Right lobe of liver (tissue), 6 donors: Measurements from ENCODE around the gene MS4A13. TPM values are rescaled to one million over a fixed set of nuclear protein-coding genes. Genes with fewer than 3 reads are reported as not detected.

Experiments used
- ATAC-seq, 4 donors: fragments of 200-7000 bp; cut with Tn5 transposase; one replicate each; pipeline ENCODE4 v1.9.1; 2020; ENCODE audit warnings: mild to moderate bottlenecking in 4 of 4, moderate library complexity in 4 of 4
- DNase-seq, 3 donors: peaks; one replicate each; pipeline ENCODE4 v3.0.0-alpha.2; 2020
- H3K27ac ChIP-seq, 3 donors: fragments of 200-600 bp; one replicate each; pipeline ENCODE4 v1.8.0; 2022
- H3K27me3 ChIP-seq, 2 donors: fragments of 200-600 bp; one replicate each; pipeline ENCODE4 v1.8.0; 2022
- H3K36me3 ChIP-seq, 4 donors: fragments of 200-600 bp; sonication (generic) in 1 of 4; one replicate each; pipeline versions ENCODE4 v1.5.1 to v1.8.0; 2017 to 2022; ENCODE audit warnings: control low read depth in 1 of 4
- H3K4me1 ChIP-seq, 4 donors: fragments of 200-600 bp; sonication (generic) in 1 of 4; one replicate each; pipeline versions ENCODE4 v1.5.1 to v1.8.0; 2017 to 2022; ENCODE audit warnings: control low read depth in 1 of 4
- H3K4me3 ChIP-seq, 3 donors: fragments of 200-600 bp; one replicate each; pipeline ENCODE4 v1.8.0; 2022
- H3K9me3 ChIP-seq, 4 donors: fragments of 200-600 bp; sonication (generic) in 1 of 4; one replicate each; pipeline versions ENCODE4 v1.5.1 to v1.8.0; 2017 to 2022; ENCODE audit warnings: control low read depth in 1 of 4
- POLR2A ChIP-seq: fragments of 450-650 bp; IDR thresholded peaks from one replicate; pipeline ENCODE4 v1.6.1; 2017; ENCODE audit warnings: antibody characterized with exemption, mild to moderate bottlenecking
- WGBS: methylation state at CpG from one replicate; pipeline ENCODE4 v1.1.6; 2018; ENCODE audit warnings: low coverage, low lambda C conversion rate; ENCODE audit not compliant: insufficient coverage; ENCODE audit errors: missing lambda C conversion rate; 5-methylcytosine and 5-hydroxymethylcytosine counted together
- intact Hi-C, 2 donors: fragments of 100-400 bp; cut with DNase I; formaldehyde crosslinking; loops; one replicate each; pipeline versions ENCODE4 v1.11.2 to v1.14.1; 2022
- long read RNA-seq: library from polyadenylated mRNA; unstranded; transcript quantifications from one replicate; pipeline ENCODE4 v2.0.0, GENCODE V29; 2019
- total RNA-seq, 6 experiments: library from RNA; depleted of rRNA in 2 of 6; stranded (reverse); fragments of >200 nt in 2 of 6; fragmentation: NEBNext Ultra II Directional in 3 of 6; extraction: Animal tissue kit (Norgen Biotek cat#: 25700) in 3 of 6; gene quantifications; one replicate each; pipeline versions ENCODE4 v1.1.0 to v1.2.4, GENCODE V29; 2016 to 2023
- TF ChIP-seq, protein P1 (sequence below), 4 donors: fragments of 200-600 bp in 3 of 4; fragments of 450-650 bp in 1 of 4; IDR thresholded peaks; one replicate each; pipeline versions ENCODE4 v1.5.1 to v1.8.0; 2016 to 2022; ENCODE audit warnings: antibody characterized with exemption in 4 of 4, mild to moderate bottlenecking in 2 of 4
- donor health status: DM: no; HTN: yes; CAD: no.
- donor health status: DM: no; HTN: no; CAD: no.
- donor health status: DM: no; HTN: no; CAD: no.
- donor health status: DM: no; HTN: yes; CAD: no.
- donor health status: DM: no; HTN: yes; CAD: no.

The MS4A13 gene, protein sequence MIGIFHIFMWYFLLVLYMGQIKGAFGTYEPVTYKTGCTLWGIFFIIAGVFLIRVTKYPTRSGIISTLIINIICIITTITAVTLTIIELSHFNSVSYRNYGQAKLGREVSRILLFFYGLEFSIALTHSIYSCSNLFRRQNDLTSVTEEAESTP
- not detected for total RNA-seq
- long read RNA-seq, result 0 reads

DNA sequence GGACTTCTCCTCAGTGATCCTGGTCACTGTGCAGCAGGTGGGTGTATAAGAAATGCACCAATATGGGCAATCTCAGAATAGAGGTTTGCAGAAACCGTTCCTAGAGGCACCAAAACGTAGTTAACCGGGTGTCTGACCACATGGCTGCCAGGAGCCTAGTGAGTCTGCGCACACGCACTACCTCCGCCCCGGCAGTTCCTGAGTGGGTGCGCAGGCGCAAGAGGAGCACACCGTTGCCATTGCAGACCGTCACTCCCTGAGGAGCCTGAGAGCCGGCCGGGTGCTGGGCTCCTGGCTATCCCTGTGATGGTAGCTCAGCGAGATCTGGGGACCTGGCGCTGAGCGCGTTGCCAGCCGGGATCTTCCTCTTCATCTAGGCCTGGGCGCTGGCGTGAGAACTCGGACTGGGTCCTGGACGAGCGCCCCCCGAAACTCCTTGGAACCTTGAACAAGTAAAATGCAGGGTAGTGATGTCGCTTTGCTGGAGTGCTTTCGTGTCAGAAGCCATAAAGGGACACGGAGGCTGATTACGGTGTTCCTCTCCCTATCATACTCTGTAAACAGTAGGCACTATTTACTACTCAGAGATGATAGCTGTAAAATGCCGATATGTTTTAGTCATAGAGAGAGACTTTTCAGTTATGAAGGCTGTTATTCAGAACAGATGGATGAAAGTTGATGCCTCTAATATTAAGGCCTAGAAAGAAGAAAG lies at the start of gene MS4A13:
Gene MS4A13 (plus strand): TSS at position 249 of the 712 bp plus-strand sequence. CDS start 2,692 bp downstream, outside the sequence.
- no peaks in the 10 kb centered on the region for H3K36me3 ChIP-seq
- no peak for DNase-seq
- 86% methylated on average over 11 of the region's 29 CpGs for WGBS
- H3K9me3 ChIP-seq, result no peaks in the 10 kb centered on the region
- no peak within 1 kb of the TSS for H3K4me3 ChIP-seq
- H3K27ac ChIP-seq, result no peak within 1 kb of the TSS
- no peaks in the 10 kb centered on the region for H3K4me1 ChIP-seq
- ATAC-seq, result no peak
- TF ChIP-seq, protein P1, sequence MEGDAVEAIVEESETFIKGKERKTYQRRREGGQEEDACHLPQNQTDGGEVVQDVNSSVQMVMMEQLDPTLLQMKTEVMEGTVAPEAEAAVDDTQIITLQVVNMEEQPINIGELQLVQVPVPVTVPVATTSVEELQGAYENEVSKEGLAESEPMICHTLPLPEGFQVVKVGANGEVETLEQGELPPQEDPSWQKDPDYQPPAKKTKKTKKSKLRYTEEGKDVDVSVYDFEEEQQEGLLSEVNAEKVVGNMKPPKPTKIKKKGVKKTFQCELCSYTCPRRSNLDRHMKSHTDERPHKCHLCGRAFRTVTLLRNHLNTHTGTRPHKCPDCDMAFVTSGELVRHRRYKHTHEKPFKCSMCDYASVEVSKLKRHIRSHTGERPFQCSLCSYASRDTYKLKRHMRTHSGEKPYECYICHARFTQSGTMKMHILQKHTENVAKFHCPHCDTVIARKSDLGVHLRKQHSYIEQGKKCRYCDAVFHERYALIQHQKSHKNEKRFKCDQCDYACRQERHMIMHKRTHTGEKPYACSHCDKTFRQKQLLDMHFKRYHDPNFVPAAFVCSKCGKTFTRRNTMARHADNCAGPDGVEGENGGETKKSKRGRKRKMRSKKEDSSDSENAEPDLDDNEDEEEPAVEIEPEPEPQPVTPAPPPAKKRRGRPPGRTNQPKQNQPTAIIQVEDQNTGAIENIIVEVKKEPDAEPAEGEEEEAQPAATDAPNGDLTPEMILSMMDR (IDR thresholded peaks at IDR 0.05), result no peak
- TF ChIP-seq POLR2A, result no peak
- peaks cover 0 to 5% of the 10 kb centered on the region in 2 donors for H3K27me3 ChIP-seq
- intact Hi-C loops, result no loop called here

DNA sequence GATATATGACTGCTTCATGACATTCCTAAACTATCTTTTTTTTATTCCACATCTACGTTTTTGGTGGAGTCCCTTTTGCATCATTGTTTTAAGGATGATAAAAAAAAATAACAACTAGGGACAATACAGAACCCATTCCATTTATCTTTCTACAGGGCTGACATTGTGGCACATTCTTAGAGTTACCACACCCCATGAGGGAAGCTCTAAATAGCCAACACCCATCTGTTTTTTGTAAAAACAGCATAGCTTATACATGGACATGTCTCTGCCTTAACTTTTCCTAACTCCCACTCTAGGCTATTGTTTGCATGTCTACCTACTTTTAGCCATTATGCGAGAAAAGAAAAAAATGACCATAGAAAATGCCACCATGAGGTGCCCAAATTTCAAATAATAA lies 46.4 kb upstream of the MS4A13 start:
- Histone ChIP-seq H3K4me3 (no peak overlapping the region), H3K4me1 (no peaks in the 10 kb centered on the region), H3K9me3 (no peaks in the 10 kb centered on the region), H3K27ac (no peak overlapping the region), H3K27me3 (no peaks in the 10 kb centered on the region), H3K36me3 (no peaks in the 10 kb centered on the region)
- DNase-seq (no peak), ATAC-seq (no peak)
- WGBS, result 34% methylated on average over 2 of the region's 2 CpGs
- TF ChIP-seq, protein P1 (IDR thresholded peaks at IDR 0.05), result no peak
- TF ChIP-seq POLR2A, result no peak
- intact Hi-C loops, result no loop called here

DNA sequence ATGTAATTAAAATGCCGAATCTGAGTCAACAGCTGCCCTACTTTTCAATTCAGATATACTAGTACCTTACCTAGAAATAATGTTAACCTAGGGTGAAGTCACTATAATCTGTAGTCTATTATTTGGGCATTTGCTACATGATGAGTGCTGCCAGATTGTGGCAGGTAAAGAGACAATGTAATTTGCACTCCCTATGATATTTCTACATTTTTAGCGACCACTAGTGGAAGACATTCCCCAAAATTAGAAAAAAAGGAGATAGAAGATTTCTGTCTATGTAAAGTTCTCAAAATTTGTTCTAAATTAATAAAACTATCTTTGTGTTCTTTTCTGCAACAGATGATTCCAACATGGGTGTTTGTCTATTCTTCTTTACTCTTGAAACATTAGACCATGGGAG lies 45.5 kb upstream of the MS4A13 start:
- ATAC-seq (no peak), DNase-seq (no peak)
- Histone ChIP-seq H3K27ac (no peak overlapping the region), H3K4me1 (no peaks in the 10 kb centered on the region), H3K4me3 (no peak overlapping the region), H3K36me3 (no peaks in the 10 kb centered on the region), H3K9me3 (no peaks in the 10 kb centered on the region), H3K27me3 (no peaks in the 10 kb centered on the region)
- intact Hi-C loops, result no loop called here
- WGBS, result 39% methylated on average over 2 of the region's 2 CpGs
- TF ChIP-seq, protein P1 (IDR thresholded peaks at IDR 0.05), result no peak
- no peak for TF ChIP-seq POLR2A

DNA sequence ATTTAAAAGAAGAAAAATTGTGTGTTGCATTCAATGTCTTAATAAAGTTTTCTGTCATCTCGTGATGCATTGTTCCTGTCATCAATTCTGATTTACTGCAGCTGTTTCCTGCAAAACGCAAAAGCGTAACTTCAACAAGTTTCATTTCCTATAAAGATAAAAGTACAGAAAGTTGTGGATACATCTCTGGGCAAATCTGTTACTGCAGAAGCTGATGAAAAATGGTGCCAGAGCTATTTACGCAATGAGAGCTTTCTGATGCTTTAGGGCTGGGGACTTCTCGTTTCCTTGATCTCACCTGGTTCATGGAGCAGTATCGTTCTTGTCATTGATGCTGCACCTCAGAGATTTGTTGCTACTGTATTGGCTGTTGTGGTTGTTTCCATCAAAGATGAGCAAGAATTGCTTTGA lies 38.2 kb upstream of the MS4A13 start:
- no peaks in the 10 kb centered on the region for H3K27me3 ChIP-seq
- no peak for TF ChIP-seq POLR2A
- TF ChIP-seq, protein P1 (IDR thresholded peaks at IDR 0.05), result no peak
- intact Hi-C loops, result no loop called here
- H3K36me3 ChIP-seq, result no peaks in the 10 kb centered on the region
- 19% methylated on average over 6 of the region's 6 CpGs for WGBS
- no peaks in the 10 kb centered on the region for H3K9me3 ChIP-seq
- DNase-seq (no peak), ATAC-seq (peak in 1 of 4 donors; percentile 41)
- no peaks in the 10 kb centered on the region for H3K4me1 ChIP-seq
- no peak overlapping the region for H3K4me3 ChIP-seq
- H3K27ac ChIP-seq, result no peak overlapping the region
